GM12875 (cell line): ENCODE data around the gene CELF4.

Source experiments
- H3K4me3 ChIP-seq: one replicate; pipeline ENCODE4 v1.5.1; 2011; ENCODE audit warnings: low read depth, low read length, control low read depth
- CTCF ChIP-seq: IDR thresholded peaks from 2 replicates; pipeline ENCODE4 v1.5.1; 2011; ENCODE audit warnings: low read depth, mild to moderate bottlenecking, control low read depth, inconsistent platforms, low read length, moderate library complexity, borderline replicate concordance; ENCODE audit not compliant: insufficient read depth

The CELF4 gene

GRCh38 chr18:37442477-37442876, 123.1 kb downstream of the CELF4 start:
- no peak for TF ChIP-seq CTCF

GRCh38 chr18:37441821-37442220, 123.8 kb downstream of the CELF4 start:
- H3K4me3 ChIP-seq = no peak overlapping the region
- TF ChIP-seq CTCF = no peak

More at GRCh38 chr18:37442477-37442876, 123.1 kb downstream of the CELF4 start:
- no peak overlapping the region for H3K4me3 ChIP-seq

GRCh38 chr18:37440206-37440605, 125.4 kb downstream of the CELF4 start:
- no peak for TF ChIP-seq CTCF
- no peak overlapping the region for H3K4me3 ChIP-seq

GRCh38 chr18:37438417-37439180, 127.0 kb downstream of the CELF4 start:
- no peak for TF ChIP-seq CTCF
- H3K4me3 ChIP-seq = no peak overlapping the region

GRCh38 chr18:37435996-37436395, 129.6 kb downstream of the CELF4 start:
- no peak for TF ChIP-seq CTCF
- no peak overlapping the region for H3K4me3 ChIP-seq

GRCh38 chr18:37435150-37435867, 130.3 kb downstream of the CELF4 start:
- no peak overlapping the region for H3K4me3 ChIP-seq
- no peak for TF ChIP-seq CTCF
